Uterus (tissue), 2 donors: ENCODE data around the gene SPTB.

Source experiments
- POLR2A ChIP-seq, 2 donors: fragments of 450-650 bp; IDR thresholded peaks; one replicate each; pipeline ENCODE4 v1.6.1; 2016; ENCODE audit warnings: antibody characterized with exemption in 2 of 2, mild to moderate bottlenecking in 1 of 2, moderate library complexity in 1 of 2
- TF ChIP-seq, protein P1 (sequence below), 4 experiments: fragments of 200-600 bp in 2 of 4; fragments of 450-650 bp in 2 of 4; sonication (generic) in 2 of 4; IDR thresholded peaks; one replicate each; pipeline ENCODE4 v1.5.1; 2016 to 2019; ENCODE audit warnings: antibody characterized with exemption in 4 of 4, mild to moderate bottlenecking in 2 of 4, moderate library complexity in 1 of 4

DNA sequence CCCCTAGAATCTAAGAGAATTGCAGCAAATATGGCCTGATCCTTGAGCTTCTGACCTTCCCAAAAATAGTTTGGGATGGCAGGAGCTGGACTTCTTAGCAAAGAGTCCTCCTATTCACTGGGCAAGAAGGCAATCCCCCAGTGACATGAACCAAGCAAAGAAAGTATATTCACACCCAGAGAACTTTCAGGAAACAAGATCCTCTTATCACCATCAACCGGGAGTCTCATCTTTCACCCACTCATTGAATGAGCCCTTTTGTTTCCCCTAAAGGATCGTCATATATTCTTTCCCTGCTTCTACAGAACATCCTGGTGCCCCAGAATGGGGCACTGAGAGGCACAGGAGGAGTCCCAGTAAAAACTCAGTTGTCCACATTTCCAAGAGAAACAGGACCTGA, 19.7 kb downstream of the SPTB start:
- TF ChIP-seq, protein P1, sequence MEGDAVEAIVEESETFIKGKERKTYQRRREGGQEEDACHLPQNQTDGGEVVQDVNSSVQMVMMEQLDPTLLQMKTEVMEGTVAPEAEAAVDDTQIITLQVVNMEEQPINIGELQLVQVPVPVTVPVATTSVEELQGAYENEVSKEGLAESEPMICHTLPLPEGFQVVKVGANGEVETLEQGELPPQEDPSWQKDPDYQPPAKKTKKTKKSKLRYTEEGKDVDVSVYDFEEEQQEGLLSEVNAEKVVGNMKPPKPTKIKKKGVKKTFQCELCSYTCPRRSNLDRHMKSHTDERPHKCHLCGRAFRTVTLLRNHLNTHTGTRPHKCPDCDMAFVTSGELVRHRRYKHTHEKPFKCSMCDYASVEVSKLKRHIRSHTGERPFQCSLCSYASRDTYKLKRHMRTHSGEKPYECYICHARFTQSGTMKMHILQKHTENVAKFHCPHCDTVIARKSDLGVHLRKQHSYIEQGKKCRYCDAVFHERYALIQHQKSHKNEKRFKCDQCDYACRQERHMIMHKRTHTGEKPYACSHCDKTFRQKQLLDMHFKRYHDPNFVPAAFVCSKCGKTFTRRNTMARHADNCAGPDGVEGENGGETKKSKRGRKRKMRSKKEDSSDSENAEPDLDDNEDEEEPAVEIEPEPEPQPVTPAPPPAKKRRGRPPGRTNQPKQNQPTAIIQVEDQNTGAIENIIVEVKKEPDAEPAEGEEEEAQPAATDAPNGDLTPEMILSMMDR (IDR thresholded peaks at IDR 0.05), result no peak
- TF ChIP-seq POLR2A (IDR thresholded peaks at IDR 0.05), result no peak
